Measurements from ENCODE around the gene POLD2.
"Not testable (repeated sequence)": the region's sequence is repeated elsewhere in the genome, so short reads cannot be mapped to it uniquely, and the experiment has no call there.

Gene POLD2

DNA sequence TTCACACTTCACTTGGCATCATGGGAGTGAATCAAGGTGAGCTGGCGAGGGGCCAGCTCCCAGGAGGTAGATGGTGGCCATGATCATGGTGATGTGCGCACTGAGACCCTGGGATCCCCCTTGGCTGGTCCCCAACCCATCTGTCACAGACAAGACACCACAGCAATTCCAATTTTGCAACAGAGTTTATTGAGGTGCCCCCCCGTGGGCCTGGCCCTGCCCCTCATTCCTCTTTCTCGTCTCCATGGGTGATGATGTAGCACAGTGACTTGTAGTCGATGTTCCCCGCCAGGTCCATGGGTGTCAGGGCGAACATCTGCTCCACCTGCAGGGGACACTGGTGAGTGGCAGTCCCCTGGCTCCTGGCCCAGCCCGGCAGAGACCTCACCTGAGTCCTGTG, 15.3 kb upstream of the POLD2 start:
- Histone ChIP-seq H3K4me3 (ENCODE audit: low read depth in 1 of 5, low read length in 5 of 5) (no peak overlapping the region), H3K27ac (ENCODE audit: low read depth, low read length) (no peak overlapping the region), H3K36me3 (ENCODE audit: control insufficient read depth in 5 of 5, insufficient read depth in 5 of 5, low read length in 5 of 5) (no peaks in the 10 kb centered on the region), H3K9me3 (ENCODE audit: control insufficient read depth in 5 of 5, low read length in 5 of 5) (no peaks in the 10 kb centered on the region), H3K9ac (ENCODE audit: low read length in 5 of 5) (no peak overlapping the region), H3K27me3 (ENCODE audit: control insufficient read depth in 5 of 5, insufficient read depth in 4 of 5, low read length in 5 of 5) (no peaks in the 10 kb centered on the region), H3K4me1 (ENCODE audit: control insufficient read depth in 5 of 5, insufficient read depth in 5 of 5, low read length in 5 of 5) (no peaks in the 10 kb centered on the region)

GRCh38 chr7:44136731-44137130, 13.4 kb upstream of the POLD2 start:
- H3K27me3 ChIP-seq (ENCODE audit: control insufficient read depth in 5 of 5, insufficient read depth in 4 of 5, low read length in 5 of 5), result no peaks in the 10 kb centered on the region
- peaks cover 0 to under 1% (median 0%) of the 10 kb centered on the region in 5 donors for H3K4me1 ChIP-seq (ENCODE audit: control insufficient read depth in 5 of 5, insufficient read depth in 5 of 5, low read length in 5 of 5)
- H3K9me3 ChIP-seq (ENCODE audit: control insufficient read depth in 5 of 5, low read length in 5 of 5), result no peaks in the 10 kb centered on the region
- H3K36me3 ChIP-seq (ENCODE audit: control insufficient read depth in 5 of 5, insufficient read depth in 5 of 5, low read length in 5 of 5), result no peaks in the 10 kb centered on the region
- no peak overlapping the region for H3K9ac ChIP-seq (ENCODE audit: low read length in 5 of 5)
- H3K4me3 ChIP-seq (ENCODE audit: low read depth in 1 of 5, low read length in 5 of 5), result no peak overlapping the region
- no peak overlapping the region for H3K27ac ChIP-seq (ENCODE audit: low read depth, low read length)

DNA sequence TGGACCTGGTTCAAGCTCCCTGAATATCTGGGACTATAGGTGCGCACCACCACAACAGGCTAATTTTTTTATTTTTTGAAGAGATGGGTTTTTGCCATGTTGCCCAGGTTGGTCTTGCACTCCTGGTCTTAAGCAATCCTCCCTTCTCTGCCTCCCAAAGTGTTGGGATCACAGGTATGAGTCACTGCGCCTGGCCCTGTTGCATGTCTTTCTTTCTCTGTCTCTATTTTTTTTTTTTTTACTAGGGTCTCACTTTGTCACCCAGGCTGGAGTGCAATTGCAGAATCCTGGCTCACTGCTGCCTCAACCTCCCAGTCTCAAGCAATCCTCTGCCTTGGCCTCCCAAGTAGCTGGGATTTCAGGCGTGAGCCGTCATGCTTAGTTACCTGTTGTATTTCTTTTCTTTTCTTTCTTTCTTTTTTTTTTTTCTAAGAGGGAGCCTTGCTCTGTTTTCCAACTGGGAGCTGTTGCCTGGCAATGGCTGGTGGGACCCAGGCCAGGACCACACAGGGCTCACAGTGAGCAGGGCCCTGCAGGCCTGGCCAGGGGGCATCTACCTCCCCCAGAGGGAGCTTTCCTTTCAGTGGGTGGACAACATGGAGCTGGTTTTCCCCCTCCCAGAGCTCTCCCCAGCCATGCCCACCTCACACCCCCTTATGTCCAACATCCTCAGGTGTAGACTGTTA, 11.7 kb upstream of the POLD2 start:
- Histone ChIP-seq H3K9ac (ENCODE audit: low read length in 5 of 5) (no peak overlapping the region), H3K27ac (ENCODE audit: low read depth, low read length) (no peak overlapping the region), H3K4me1 (ENCODE audit: control insufficient read depth in 5 of 5, insufficient read depth in 5 of 5, low read length in 5 of 5) (peaks cover 0 to 9% (median 6%) of the 10 kb centered on the region in 5 donors), H3K9me3 (ENCODE audit: control insufficient read depth in 5 of 5, low read length in 5 of 5) (no peaks in the 10 kb centered on the region), H3K4me3 (ENCODE audit: low read depth in 1 of 5, low read length in 5 of 5) (no peak overlapping the region), H3K27me3 (ENCODE audit: control insufficient read depth in 5 of 5, insufficient read depth in 4 of 5, low read length in 5 of 5) (no peaks in the 10 kb centered on the region), H3K36me3 (ENCODE audit: control insufficient read depth in 5 of 5, insufficient read depth in 5 of 5, low read length in 5 of 5) (no peaks in the 10 kb centered on the region)

DNA sequence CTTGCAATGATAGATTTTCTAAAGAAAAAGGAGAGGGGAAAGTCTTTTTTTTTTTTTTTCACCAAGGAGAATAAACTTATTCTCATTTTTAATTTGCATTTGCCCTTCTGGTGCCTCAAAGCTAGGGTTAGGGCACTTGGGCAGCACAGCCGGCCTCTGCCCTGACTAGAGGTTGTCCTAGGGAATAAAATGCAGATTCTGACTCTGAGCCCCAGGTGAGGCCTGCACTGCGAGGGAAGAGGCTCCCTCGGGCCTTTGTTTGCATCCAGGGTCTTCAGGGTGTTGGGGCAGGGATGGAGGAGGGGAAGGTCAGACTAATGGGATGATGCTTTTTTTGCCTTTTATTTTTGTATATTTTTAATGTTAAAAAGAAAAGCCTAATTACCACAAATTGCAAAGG, 9.9 kb upstream of the POLD2 start:
- Histone ChIP-seq H3K9me3 (ENCODE audit: control insufficient read depth in 5 of 5, low read length in 5 of 5) (no peaks in the 10 kb centered on the region), H3K4me3 (ENCODE audit: low read depth in 1 of 5, low read length in 5 of 5) (no peak overlapping the region), H3K9ac (ENCODE audit: low read length in 5 of 5) (no peak overlapping the region), H3K27ac (ENCODE audit: low read depth, low read length) (no peak overlapping the region), H3K36me3 (ENCODE audit: control insufficient read depth in 5 of 5, insufficient read depth in 5 of 5, low read length in 5 of 5) (no peaks in the 10 kb centered on the region), H3K4me1 (ENCODE audit: control insufficient read depth in 5 of 5, insufficient read depth in 5 of 5, low read length in 5 of 5) (peaks cover 0 to 9% (median 6%) of the 10 kb centered on the region in 5 donors), H3K27me3 (ENCODE audit: control insufficient read depth in 5 of 5, insufficient read depth in 4 of 5, low read length in 5 of 5) (no peaks in the 10 kb centered on the region)

GRCh38 chr7:44132039-44132438, 8.7 kb upstream of the POLD2 start:
- Histone ChIP-seq H3K36me3 (ENCODE audit: control insufficient read depth in 5 of 5, insufficient read depth in 5 of 5, low read length in 5 of 5) (no peaks in the 10 kb centered on the region), H3K27ac (ENCODE audit: low read depth, low read length) (no peak overlapping the region), H3K9me3 (ENCODE audit: control insufficient read depth in 5 of 5, low read length in 5 of 5) (peaks cover 0 to 5% (median 0%) of the 10 kb centered on the region in 5 donors), H3K4me1 (ENCODE audit: control insufficient read depth in 5 of 5, insufficient read depth in 5 of 5, low read length in 5 of 5) (peaks cover 0 to 9% (median 6%) of the 10 kb centered on the region in 5 donors), H3K4me3 (ENCODE audit: low read depth in 1 of 5, low read length in 5 of 5) (no peak overlapping the region), H3K9ac (ENCODE audit: low read length in 5 of 5) (no peak overlapping the region), H3K27me3 (ENCODE audit: control insufficient read depth in 5 of 5, insufficient read depth in 4 of 5, low read length in 5 of 5) (no peaks in the 10 kb centered on the region)

- Histone ChIP-seq H3K36me3 (ENCODE audit: control insufficient read depth in 5 of 5, insufficient read depth in 5 of 5, low read length in 5 of 5) (no peaks in the 10 kb centered on the region), H3K4me3 (ENCODE audit: low read depth in 1 of 5, low read length in 5 of 5) (no peak overlapping the region), H3K27me3 (ENCODE audit: control insufficient read depth in 5 of 5, insufficient read depth in 4 of 5, low read length in 5 of 5) (no peaks in the 10 kb centered on the region), H3K9ac (ENCODE audit: low read length in 5 of 5) (no peak overlapping the region), H3K9me3 (ENCODE audit: control insufficient read depth in 5 of 5, low read length in 5 of 5) (peaks cover 0 to 5% (median 0%) of the 10 kb centered on the region in 5 donors), H3K4me1 (ENCODE audit: control insufficient read depth in 5 of 5, insufficient read depth in 5 of 5, low read length in 5 of 5) (peaks cover 0 to 9% (median 6%) of the 10 kb centered on the region in 5 donors), H3K27ac (ENCODE audit: low read depth, low read length) (no peak overlapping the region)
Measured at GRCh38 chr7:44131173-44132029, 8.1 kb upstream of the POLD2 start.

GRCh38 chr7:44128721-44129582, 5.6 kb upstream of the POLD2 start:
- Histone ChIP-seq H3K27ac (ENCODE audit: low read depth, low read length) (no peak overlapping the region), H3K27me3 (ENCODE audit: control insufficient read depth in 5 of 5, insufficient read depth in 4 of 5, low read length in 5 of 5) (no peaks in the 10 kb centered on the region), H3K36me3 (ENCODE audit: control insufficient read depth in 5 of 5, insufficient read depth in 5 of 5, low read length in 5 of 5) (no peaks in the 10 kb centered on the region), H3K9me3 (ENCODE audit: control insufficient read depth in 5 of 5, low read length in 5 of 5) (peaks cover 0 to 5% (median 0%) of the 10 kb centered on the region in 5 donors), H3K9ac (ENCODE audit: low read length in 5 of 5) (no peak overlapping the region), H3K4me1 (ENCODE audit: control insufficient read depth in 5 of 5, insufficient read depth in 5 of 5, low read length in 5 of 5) (peaks cover 0 to 14% (median 10%) of the 10 kb centered on the region in 5 donors), H3K4me3 (ENCODE audit: low read depth in 1 of 5, low read length in 5 of 5) (no peak overlapping the region)

- H3K9ac ChIP-seq (ENCODE audit: low read length in 5 of 5), result no peak overlapping the region
Measured at GRCh38 chr7:44127161-44127560, 3.8 kb upstream of the POLD2 start.

DNA sequence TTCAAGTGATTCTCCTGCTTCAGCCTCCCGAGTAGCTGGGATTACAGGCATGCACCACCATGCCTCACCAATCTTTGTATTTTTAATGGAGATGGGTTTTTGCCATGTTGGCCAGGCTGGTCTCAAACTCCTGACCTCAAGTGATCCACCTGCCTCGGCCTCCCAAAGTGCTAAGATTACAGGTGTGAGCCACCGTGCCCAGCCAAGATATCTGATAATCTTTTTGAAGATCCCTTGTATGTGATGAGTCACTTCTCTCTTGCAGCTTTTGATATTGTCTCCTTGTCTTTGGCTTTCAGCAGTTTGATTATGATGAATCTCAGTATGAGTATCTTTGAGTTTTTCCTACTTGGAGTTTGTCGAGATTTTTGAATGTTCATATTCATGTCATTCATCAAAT, 3.2 kb upstream of the POLD2 start:
- H3K9ac ChIP-seq (ENCODE audit: low read length in 5 of 5); H3K27ac ChIP-seq (ENCODE audit: low read depth, low read length); H3K4me3 ChIP-seq (ENCODE audit: low read depth in 1 of 5, low read length in 5 of 5); H3K36me3 ChIP-seq (ENCODE audit: control insufficient read depth in 5 of 5, insufficient read depth in 5 of 5, low read length in 5 of 5); H3K27me3 ChIP-seq (ENCODE audit: control insufficient read depth in 5 of 5, insufficient read depth in 4 of 5, low read length in 5 of 5); H3K9me3 ChIP-seq (ENCODE audit: control insufficient read depth in 5 of 5, low read length in 5 of 5): not testable (repeated sequence)
- peaks cover 0 to 31% (median 22%) of the 10 kb centered on the region in 5 donors for H3K4me1 ChIP-seq (ENCODE audit: control insufficient read depth in 5 of 5, insufficient read depth in 5 of 5, low read length in 5 of 5)

More at GRCh38 chr7:44127161-44127560, 3.8 kb upstream of the POLD2 start:
- Histone ChIP-seq H3K4me3 (ENCODE audit: low read depth in 1 of 5, low read length in 5 of 5) (no peak overlapping the region), H3K27ac (ENCODE audit: low read depth, low read length) (no peak overlapping the region), H3K4me1 (ENCODE audit: control insufficient read depth in 5 of 5, insufficient read depth in 5 of 5, low read length in 5 of 5) (peaks cover 0 to 27% (median 22%) of the 10 kb centered on the region in 5 donors), H3K36me3 (ENCODE audit: control insufficient read depth in 5 of 5, insufficient read depth in 5 of 5, low read length in 5 of 5) (no peaks in the 10 kb centered on the region), H3K27me3 (ENCODE audit: control insufficient read depth in 5 of 5, insufficient read depth in 4 of 5, low read length in 5 of 5) (no peaks in the 10 kb centered on the region), H3K9me3 (ENCODE audit: control insufficient read depth in 5 of 5, low read length in 5 of 5) (peaks cover 0 to 5% (median 0%) of the 10 kb centered on the region in 5 donors)
